Mammary epithelial cell (primary cell): ENCODE results near the gene TRPV2.

Source experiments
- CTCF ChIP-seq, 2 donors: IDR thresholded peaks in 1 of 2; conservative IDR thresholded peaks in 1 of 2; 2 replicates each; pipeline ENCODE4 v1.5.1; 2011 to 2012; ENCODE audit warnings: inconsistent platforms in 2 of 2, low read length in 2 of 2, mild to moderate bottlenecking in 2 of 2, control low read depth in 1 of 2, low read depth in 1 of 2; ENCODE audit not compliant: insufficient read depth in 1 of 2; ENCODE audit errors: extremely low read depth in 1 of 2
- EZH2 ChIP-seq: IDR thresholded peaks from 2 replicates; pipeline ENCODE4 v1.6.1; 2012; ENCODE audit warnings: low read length, inconsistent platforms, borderline replicate concordance

- no peak for TF ChIP-seq CTCF (conservative IDR thresholded peaks at IDR 0.05 in 1 of 2, IDR thresholded peaks at IDR 0.05 in 1 of 2; ENCODE audit: extremely low read depth in 1 of 2, insufficient read depth in 1 of 2, low read depth in 1 of 2, low read length in 2 of 2)
- TF ChIP-seq EZH2, result no peak
Measured at GRCh38 chr17:16380640-16381495, 34.5 kb upstream of the TRPV2 start, which contains the start of gene UBB.
